IPS-18a (cell line): ENCODE measurements around the gene SCD.
"Not testable (repeated sequence)": the region's sequence is repeated elsewhere in the genome, so short reads cannot be mapped to it uniquely, and the experiment has no call there.

Experiments
- H3K27ac ChIP-seq: one replicate; pipeline ENCODE4 v1.5.1; 2013; ENCODE audit warnings: low read length
- H3K27me3 ChIP-seq: one replicate; pipeline ENCODE4 v1.6.1; 2013; ENCODE audit warnings: mild to moderate bottlenecking, low read length; ENCODE audit not compliant: control insufficient read depth, insufficient read depth
- H3K36me3 ChIP-seq: one replicate; pipeline ENCODE4 v1.6.1; 2013; ENCODE audit warnings: low read depth, low read length; ENCODE audit not compliant: control insufficient read depth
- H3K4me1 ChIP-seq: one replicate; pipeline ENCODE4 v1.6.1; 2013; ENCODE audit warnings: low read depth, low read length; ENCODE audit not compliant: control insufficient read depth
- H3K4me3 ChIP-seq: one replicate; pipeline ENCODE4 v1.5.1; 2013; ENCODE audit warnings: low read length
- H3K9ac ChIP-seq: one replicate; pipeline ENCODE4 v1.6.1; 2013; ENCODE audit warnings: mild to moderate bottlenecking, low read length, moderate library complexity
- H3K9me3 ChIP-seq: one replicate; pipeline ENCODE4 v1.6.1; 2013; ENCODE audit warnings: low read depth, low read length; ENCODE audit not compliant: control insufficient read depth

The SCD gene

GRCh38 chr10:100346765-100347567, at the start of gene SCD:
Gene SCD, plus strand, starts transcription at chr10:100347233. Its CDS starts 272 bp downstream, at chr10:100347505.
- peaks cover 40% of the 10 kb centered on the region for H3K36me3 ChIP-seq
- H3K9ac ChIP-seq: peak within 1 kb of the TSS; percentile 87
- peak within 1 kb of the TSS; percentile 88 for H3K4me3 ChIP-seq
- no peaks in the 10 kb centered on the region for H3K27me3 ChIP-seq
- no peaks in the 10 kb centered on the region for H3K9me3 ChIP-seq
- peak within 1 kb of the TSS; percentile 89 for H3K27ac ChIP-seq
- H3K4me1 ChIP-seq: peaks cover 40% of the 10 kb centered on the region

GRCh38 chr10:100297242-100297641, 49.8 kb upstream of the SCD start:
- H3K27ac ChIP-seq: no peak overlapping the region
- no peaks in the 10 kb centered on the region for H3K9me3 ChIP-seq

GRCh38 chr10:100301123-100301522, 45.9 kb upstream of the SCD start:
- not testable (repeated sequence) for H3K9me3 ChIP-seq, H3K4me3 ChIP-seq, H3K27ac ChIP-seq, H3K9ac ChIP-seq, H3K36me3 ChIP-seq, H3K27me3 ChIP-seq
- peaks cover 10% of the 10 kb centered on the region for H3K4me1 ChIP-seq

More at GRCh38 chr10:100297242-100297641, 49.8 kb upstream of the SCD start:
- Histone ChIP-seq H3K4me3 (no peak overlapping the region), H3K27me3 (no peaks in the 10 kb centered on the region), H3K9ac (no peak overlapping the region), H3K36me3 (no peaks in the 10 kb centered on the region), H3K4me1 (peaks cover 9% of the 10 kb centered on the region)

GRCh38 chr10:100303724-100304319, 43.2 kb upstream of the SCD start:
- no peaks in the 10 kb centered on the region for H3K36me3 ChIP-seq
- H3K27ac ChIP-seq: no peak overlapping the region
- H3K4me1 ChIP-seq: peaks cover 6% of the 10 kb centered on the region
- no peak overlapping the region for H3K4me3 ChIP-seq
- no peaks in the 10 kb centered on the region for H3K27me3 ChIP-seq
- H3K9me3 ChIP-seq: no peaks in the 10 kb centered on the region
- no peak overlapping the region for H3K9ac ChIP-seq

DNA sequence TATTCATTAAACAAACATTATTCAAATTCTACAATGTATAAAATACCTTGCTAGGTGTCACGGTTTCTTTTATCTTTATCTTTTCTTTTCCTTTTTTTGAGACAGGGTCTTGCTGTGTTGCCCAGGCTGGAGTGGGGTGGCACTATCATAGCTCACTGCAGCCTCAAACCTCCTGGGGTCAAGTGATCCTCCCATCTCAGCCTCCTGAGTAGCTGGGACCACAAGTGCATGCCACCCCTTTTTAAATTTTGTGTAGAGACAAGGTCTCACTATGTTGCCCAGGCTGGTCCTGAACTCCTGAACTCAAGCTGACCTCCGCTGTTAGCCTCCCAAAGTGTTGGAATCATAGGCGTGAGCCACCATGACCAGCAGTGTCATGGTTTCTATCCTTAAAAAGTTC, 42.6 kb upstream of the SCD start:
- Histone ChIP-seq H3K4me1 (peaks cover 6% of the 10 kb centered on the region), H3K36me3 (no peaks in the 10 kb centered on the region), H3K9me3 (no peaks in the 10 kb centered on the region), H3K27me3 (no peaks in the 10 kb centered on the region), H3K9ac (no peak overlapping the region), H3K27ac (no peak overlapping the region), H3K4me3 (no peak overlapping the region)

DNA sequence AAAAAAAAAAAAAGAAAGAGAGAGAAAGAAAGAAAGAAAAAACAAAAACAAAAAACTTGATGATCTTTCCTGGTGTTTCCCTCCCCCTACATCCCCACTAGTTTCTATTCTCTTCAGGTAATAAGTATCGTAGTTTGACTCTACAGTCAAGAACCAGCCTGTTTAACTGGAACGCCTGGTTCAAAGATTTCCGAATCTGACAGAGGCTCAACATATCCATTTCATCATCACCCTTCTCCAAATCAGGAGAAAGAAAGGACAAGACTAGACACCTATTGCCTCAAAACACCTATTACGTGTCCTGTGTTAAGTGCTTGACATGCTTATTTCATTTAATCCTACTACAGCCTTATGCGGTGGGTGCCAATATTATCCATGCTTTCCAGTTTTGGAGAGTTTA, 40.2 kb upstream of the SCD start:
- H3K36me3 ChIP-seq: no peaks in the 10 kb centered on the region
- no peaks in the 10 kb centered on the region for H3K9me3 ChIP-seq
- H3K4me1 ChIP-seq: peaks cover 5% of the 10 kb centered on the region
- no peaks in the 10 kb centered on the region for H3K27me3 ChIP-seq
- H3K27ac ChIP-seq: no peak overlapping the region
- H3K4me3 ChIP-seq: no peak overlapping the region
- H3K9ac ChIP-seq: no peak overlapping the region

DNA sequence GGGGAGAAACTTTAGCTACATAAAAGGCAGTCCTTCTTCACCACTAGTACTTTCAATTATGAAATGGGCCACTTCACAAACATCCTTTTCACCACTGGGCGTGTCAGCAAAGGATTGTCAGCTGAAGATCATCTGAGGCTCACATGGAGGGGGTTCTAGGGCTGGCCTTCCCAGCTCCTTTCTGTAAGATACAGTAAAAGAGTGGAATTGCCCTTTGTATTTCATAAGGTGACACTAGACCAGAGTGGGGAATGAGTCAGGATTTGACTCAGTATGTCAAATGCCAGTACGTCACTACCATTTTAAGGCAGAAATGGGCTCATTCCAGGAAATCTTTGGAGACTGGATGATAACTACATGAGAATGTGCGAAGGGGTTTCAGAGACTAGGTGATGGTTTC, 39.3 kb upstream of the SCD start:
- Histone ChIP-seq H3K4me1 (no peaks in the 10 kb centered on the region), H3K9me3 (no peaks in the 10 kb centered on the region)

DNA sequence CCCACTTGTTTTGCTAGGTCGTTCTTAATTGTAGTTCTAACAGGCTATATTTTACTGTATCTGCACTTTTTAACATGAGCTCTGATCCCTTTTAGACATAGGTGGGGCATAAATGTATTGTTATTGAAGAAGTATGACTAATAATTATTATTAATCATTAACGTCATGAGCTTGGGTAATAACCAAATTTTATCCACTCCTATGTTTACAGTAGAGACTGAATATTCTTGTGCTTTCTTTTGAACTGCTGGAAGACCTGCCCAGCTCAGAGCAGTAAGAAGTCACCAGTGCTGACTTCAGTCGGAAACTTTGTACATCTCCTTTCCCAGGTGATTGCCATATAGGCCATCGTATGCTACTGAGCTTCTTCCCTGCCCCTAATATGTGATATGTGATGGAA, 35.7 kb upstream of the SCD start:
- H3K4me3 ChIP-seq: no peak overlapping the region
- no peaks in the 10 kb centered on the region for H3K36me3 ChIP-seq
- H3K9me3 ChIP-seq: no peaks in the 10 kb centered on the region
- no peaks in the 10 kb centered on the region for H3K27me3 ChIP-seq
- H3K4me1 ChIP-seq: no peaks in the 10 kb centered on the region
- no peak overlapping the region for H3K9ac ChIP-seq
- no peak overlapping the region for H3K27ac ChIP-seq

More for the DNA sequence above, 39.3 kb upstream of the SCD start:
- no peak overlapping the region for H3K4me3 ChIP-seq
- no peaks in the 10 kb centered on the region for H3K36me3 ChIP-seq
- H3K27ac ChIP-seq: no peak overlapping the region
- no peak overlapping the region for H3K9ac ChIP-seq
- no peaks in the 10 kb centered on the region for H3K27me3 ChIP-seq

GRCh38 chr10:100315615-100316014, 31.4 kb upstream of the SCD start:
- no peak overlapping the region for H3K27ac ChIP-seq
- no peak overlapping the region for H3K4me3 ChIP-seq
- H3K9ac ChIP-seq: no peak overlapping the region
- H3K4me1 ChIP-seq: no peaks in the 10 kb centered on the region
- no peaks in the 10 kb centered on the region for H3K36me3 ChIP-seq
- no peaks in the 10 kb centered on the region for H3K27me3 ChIP-seq
- H3K9me3 ChIP-seq: no peaks in the 10 kb centered on the region

GRCh38 chr10:100318207-100318606, 28.8 kb upstream of the SCD start:
- H3K36me3 ChIP-seq: no peaks in the 10 kb centered on the region
- no peak overlapping the region for H3K27ac ChIP-seq
- no peaks in the 10 kb centered on the region for H3K9me3 ChIP-seq
- no peak overlapping the region for H3K4me3 ChIP-seq
- no peak overlapping the region for H3K9ac ChIP-seq
- H3K4me1 ChIP-seq: no peaks in the 10 kb centered on the region
- H3K27me3 ChIP-seq: no peaks in the 10 kb centered on the region

GRCh38 chr10:100319707-100320402, 27.2 kb upstream of the SCD start:
- Histone ChIP-seq H3K27me3 (peaks cover 6% of the 10 kb centered on the region), H3K36me3 (no peaks in the 10 kb centered on the region), H3K4me3 (no peak overlapping the region), H3K9me3 (no peaks in the 10 kb centered on the region), H3K4me1 (no peaks in the 10 kb centered on the region), H3K27ac (no peak overlapping the region), H3K9ac (no peak overlapping the region)
